CMK (cell line): ENCODE measurements around the gene AFF2.

Experiments
- DNase-seq: peaks from one replicate; pipeline ENCODE4 v3.0.0-alpha.2; 2010; ENCODE audit warnings: low read depth

AFF2 gene

GRCh38 chrX:149010013-149010852 is 509.8 kb downstream of the AFF2 start:
- no peak for DNase-seq

DNA sequence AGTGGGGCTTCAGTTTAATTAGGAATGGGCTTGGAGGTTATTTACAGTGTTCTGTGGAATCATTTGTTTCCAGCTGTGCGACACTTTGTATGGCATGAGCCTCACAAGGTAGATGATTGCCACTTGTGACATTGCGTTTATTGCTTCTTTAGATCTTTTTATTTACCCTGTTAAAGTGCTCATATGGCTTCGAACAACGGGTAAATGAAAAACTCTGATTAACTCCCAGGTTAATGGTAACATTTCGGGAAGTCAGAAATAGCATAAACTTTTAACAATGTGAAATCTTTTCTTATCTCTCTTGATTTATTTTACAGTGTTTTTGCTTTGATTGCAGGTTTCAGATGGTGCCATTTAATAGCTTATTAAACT is 510.4 kb downstream of the AFF2 start:
- no peak for DNase-seq

- no peak for DNase-seq
Measured at GRCh38 chrX:149013081-149013480, 512.7 kb downstream of the AFF2 start.

- no peak for DNase-seq
Measured at GRCh38 chrX:149021159-149021558, 520.7 kb downstream of the AFF2 start.

DNA sequence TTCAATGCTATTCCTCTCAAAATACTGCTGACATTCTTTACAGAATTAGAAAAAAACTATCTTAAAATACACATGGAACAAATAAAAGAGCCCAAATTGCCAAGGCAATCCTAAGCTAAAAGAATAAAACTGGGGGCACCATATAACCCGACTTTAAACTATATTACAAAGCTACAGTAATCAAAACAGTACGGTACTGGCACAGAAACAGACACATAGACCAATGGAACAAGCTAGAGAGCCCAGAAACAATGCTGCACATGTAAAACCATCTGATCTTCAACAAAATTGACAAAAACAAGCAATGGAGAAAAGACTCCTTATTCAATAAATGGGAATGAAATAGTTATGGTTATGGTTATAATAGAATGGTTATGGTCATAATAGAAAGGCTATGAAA is 522.1 kb downstream of the AFF2 start:
- no peak for DNase-seq

GRCh38 chrX:149032449-149032848 is 532.0 kb downstream of the AFF2 start:
- DNase-seq, result no peak

DNA sequence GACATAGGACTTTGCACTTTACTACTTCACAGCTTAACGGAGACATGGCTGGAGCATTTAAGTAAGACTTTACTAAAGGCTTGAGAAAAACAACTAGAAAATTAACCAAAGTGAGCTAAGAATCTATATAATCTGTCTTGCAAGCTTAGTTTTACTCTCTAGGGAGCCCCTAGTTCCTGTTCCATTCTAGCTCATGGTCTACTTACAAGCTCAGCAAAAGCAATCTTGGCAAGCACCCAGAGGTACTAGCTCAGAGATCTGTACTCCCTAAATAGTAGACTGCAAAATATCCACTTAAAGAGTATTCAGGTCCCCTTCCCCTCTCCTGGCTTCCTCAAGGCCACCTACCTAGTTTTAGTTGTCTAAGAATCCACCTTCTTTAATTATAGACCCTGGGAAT is 535.7 kb downstream of the AFF2 start:
- DNase-seq, result no peak

DNA sequence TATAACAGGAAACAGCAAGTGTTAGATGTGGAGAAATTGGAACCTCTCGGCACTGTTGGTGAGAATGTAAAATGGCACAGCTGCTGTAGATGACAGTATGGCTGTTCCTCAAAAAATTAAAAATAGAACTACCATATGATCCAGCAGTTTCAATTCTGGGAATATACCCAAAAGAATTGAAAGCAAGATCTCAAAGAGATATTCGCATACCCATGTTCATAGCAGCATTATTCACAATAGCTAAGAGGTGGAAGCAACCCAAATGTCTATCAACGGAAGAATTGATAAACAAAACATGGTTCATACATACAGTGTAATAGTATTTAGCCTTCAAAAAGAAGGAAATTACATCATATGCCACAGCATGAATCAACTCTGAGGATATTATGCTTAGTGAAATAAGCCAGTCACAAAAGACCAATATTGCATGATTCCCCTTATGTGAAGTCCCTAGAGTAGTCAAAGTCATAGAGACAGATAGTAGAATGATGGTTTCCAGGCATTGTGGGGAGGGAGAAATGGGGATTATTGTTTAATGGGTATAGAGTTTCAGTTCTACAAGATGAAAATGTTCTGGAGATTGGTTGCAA is 537.0 kb downstream of the AFF2 start:
- no peak for DNase-seq

GRCh38 chrX:149039057-149039456 is 538.6 kb downstream of the AFF2 start:
- no peak for DNase-seq

- DNase-seq, result no peak
Measured at GRCh38 chrX:149040873-149041535, 540.6 kb downstream of the AFF2 start.

- no peak for DNase-seq
Measured at GRCh38 chrX:149043401-149043800, 543.0 kb downstream of the AFF2 start.

DNA sequence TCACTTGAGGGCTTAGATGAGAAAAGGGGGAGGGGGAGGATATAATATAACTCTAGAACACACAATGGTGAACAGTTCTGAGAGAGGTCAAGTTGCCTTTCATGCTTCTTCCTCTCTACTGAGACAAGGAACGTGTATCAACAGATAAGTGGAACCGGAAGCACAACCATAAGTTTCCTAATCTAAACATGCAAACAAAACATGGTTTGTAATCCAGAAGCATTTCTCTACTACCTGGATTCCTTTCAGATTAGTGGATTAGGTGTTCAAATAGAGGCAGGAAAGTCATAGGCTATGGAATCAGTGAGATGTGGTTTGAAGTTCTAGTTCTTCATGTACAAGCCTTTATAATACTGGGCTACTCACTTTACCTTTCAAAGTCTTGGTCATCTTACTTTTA is 544.1 kb downstream of the AFF2 start:
- DNase-seq, result peak; percentile 29

- no peak for DNase-seq
Measured at GRCh38 chrX:149045645-149046210, 545.3 kb downstream of the AFF2 start.
